ENCODE data around the gene S100Z.
"Not testable (repeated sequence)": the region's sequence is repeated elsewhere in the genome, so short reads cannot be mapped to it uniquely, and the experiment has no call there.

DNA sequence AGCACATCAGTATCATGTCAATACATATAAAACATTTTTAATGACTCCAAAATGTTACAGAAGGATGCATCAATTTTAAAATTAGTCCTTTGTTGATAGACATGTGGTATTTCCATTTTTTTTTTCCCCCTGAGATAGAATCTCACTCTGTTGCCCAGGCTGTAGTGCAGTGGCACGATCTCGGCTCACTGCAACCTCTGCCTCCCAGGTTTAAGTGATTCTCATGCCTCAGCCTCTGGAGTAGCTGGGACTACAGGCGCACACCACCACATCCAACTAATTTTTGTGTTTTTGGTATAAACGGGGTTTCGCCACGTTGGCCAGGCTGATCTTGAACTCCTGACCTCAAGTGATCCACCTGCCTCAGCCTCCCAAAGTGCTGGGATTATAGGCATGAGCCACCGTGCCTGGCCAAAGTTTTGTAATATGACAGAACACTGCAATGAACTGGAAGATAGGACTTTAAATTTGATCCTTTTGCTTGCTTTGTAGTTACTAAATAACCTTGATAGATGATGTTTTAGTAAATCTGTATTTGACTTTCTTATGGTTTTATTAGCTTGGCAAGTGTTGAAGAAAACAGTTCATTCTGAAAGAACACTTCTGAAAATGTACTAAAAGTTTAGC is 27.6 kb upstream of the S100Z start:
- TF ChIP-seq, protein P1, sequence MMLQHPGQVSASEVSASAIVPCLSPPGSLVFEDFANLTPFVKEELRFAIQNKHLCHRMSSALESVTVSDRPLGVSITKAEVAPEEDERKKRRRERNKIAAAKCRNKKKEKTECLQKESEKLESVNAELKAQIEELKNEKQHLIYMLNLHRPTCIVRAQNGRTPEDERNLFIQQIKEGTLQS (CRISPR knock-in tag; conservative IDR thresholded peaks at IDR 0.05): not testable (repeated sequence)
- TF ChIP-seq, protein P2, sequence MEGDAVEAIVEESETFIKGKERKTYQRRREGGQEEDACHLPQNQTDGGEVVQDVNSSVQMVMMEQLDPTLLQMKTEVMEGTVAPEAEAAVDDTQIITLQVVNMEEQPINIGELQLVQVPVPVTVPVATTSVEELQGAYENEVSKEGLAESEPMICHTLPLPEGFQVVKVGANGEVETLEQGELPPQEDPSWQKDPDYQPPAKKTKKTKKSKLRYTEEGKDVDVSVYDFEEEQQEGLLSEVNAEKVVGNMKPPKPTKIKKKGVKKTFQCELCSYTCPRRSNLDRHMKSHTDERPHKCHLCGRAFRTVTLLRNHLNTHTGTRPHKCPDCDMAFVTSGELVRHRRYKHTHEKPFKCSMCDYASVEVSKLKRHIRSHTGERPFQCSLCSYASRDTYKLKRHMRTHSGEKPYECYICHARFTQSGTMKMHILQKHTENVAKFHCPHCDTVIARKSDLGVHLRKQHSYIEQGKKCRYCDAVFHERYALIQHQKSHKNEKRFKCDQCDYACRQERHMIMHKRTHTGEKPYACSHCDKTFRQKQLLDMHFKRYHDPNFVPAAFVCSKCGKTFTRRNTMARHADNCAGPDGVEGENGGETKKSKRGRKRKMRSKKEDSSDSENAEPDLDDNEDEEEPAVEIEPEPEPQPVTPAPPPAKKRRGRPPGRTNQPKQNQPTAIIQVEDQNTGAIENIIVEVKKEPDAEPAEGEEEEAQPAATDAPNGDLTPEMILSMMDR (IDR thresholded peaks at IDR 0.05): not testable (repeated sequence)
- TF ChIP-seq MYBL2 (CRISPR knock-in tag; IDR thresholded peaks at IDR 0.05): not testable (repeated sequence)
